GM19238 (cell line): ENCODE measurements around the gene SEMA6A.
"Not testable (repeated sequence)": the region's sequence is repeated elsewhere in the genome, so short reads cannot be mapped to it uniquely, and the experiment has no call there.

Experiments used
- DNase-seq: peaks from one replicate; pipeline ENCODE4 v3.0.0; 2011; ENCODE audit warnings: low spot score; ENCODE audit not compliant: insufficient read length

Gene SEMA6A

DNA sequence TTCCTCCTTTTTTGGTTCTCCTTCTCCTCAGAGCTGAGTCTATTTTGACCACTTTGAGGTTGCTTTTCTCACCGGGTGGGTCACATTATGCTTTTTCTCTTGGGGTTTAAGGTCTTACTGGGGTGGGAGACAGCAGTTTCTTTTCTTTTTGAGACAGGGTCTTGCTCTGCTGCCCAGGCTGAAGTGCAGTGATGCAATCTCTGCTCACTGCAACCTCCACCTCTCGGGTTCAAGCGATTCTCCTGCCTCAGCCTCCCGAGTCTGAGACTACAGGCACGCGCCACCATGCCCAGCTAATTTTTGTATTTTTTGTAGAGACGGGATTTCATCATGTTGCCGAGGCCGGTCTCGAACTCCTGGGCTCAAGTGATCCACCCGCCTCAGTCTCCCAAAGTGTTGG, 51.4 kb downstream of the SEMA6A start:
- DNase-seq = not testable (repeated sequence)

DNA sequence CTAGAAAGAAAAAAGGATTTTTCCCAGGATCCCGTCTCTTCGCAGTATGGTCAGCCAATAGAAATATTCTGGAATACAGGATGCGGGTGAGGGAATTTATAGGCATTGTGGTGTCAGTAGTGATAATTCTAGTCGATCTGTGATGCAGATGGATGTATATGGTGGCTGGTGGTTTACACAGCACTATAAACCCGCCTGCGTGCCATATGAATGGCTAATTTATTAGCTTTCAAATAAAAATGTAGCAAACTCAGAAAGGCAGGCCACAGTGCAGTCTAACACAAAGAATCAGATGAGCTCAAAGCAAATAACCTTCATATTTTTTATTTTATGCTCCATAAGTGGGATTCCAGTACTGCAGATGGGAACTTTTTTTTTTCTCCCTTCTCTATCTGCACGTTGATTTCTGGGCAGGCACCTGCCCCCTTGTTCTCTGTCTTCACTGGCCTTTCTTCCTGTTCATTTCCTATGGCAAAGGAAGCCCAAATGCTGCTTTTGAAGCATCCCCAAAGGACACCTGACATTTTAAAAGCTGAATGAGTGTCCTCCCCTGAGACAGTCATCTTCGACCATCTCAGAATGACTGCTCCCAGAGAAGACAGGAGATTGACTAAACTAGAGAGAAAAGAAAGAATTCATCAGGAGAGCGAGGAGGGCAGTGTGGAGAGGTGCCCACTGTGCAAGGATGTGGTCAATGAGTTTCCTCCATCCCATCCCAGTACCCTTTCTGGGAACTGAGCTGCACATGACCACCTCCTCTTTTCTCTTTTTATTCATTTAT, 52.1 kb downstream of the SEMA6A start:
- DNase-seq = no peak

DNA sequence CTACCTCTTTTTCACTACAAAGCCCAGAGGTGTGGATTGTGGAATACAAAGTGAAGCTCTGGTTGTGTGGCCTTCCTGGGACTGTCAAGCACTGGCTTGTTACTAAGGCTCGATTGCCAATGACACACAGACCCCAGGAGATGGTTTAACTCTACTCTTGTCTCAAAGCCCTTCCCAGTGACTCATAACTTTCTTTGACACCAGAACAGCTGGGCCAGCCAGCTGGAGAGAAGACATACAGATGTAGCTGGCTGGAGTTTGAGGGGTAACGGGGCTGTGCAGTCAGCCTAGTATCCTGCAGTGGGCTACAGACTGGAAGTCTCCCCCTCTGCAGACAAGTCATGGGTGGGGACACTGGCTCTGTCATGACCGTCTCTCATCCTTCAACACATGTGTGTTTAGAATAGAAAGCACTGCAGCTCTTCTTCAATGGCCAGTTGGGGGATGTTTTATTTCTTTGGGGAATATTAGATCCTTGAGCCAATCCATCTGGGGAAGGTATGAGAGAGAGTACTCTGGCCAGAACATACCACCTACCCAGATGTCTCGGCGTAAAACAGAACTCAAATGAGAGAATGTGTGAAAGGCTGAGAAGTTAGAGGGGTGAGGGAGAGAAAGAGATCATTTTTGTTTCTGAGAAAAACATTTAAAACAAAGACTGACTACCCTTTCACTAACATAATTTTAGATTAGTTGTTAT, 53.3 kb downstream of the SEMA6A start:
- DNase-seq = no peak

DNA sequence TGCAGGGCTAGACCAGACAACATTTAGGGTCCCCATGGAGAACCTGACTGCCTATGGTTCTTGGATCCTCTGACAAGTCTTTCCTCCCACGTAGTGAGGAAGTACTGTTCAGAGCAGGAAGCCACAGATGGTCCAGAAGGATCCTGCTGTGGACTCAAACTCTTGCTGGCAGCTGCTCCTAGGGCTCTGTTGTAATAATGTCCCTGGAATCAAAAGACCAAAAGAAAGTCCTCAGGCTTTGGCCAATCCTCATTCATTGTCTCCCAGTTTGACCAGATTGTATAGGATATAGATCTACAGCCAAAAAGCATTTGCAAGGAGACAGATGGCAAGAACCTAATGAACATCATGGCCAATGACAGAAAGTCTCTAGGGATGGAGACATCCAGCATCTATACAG, 53.9 kb downstream of the SEMA6A start:
- DNase-seq = no peak

DNA sequence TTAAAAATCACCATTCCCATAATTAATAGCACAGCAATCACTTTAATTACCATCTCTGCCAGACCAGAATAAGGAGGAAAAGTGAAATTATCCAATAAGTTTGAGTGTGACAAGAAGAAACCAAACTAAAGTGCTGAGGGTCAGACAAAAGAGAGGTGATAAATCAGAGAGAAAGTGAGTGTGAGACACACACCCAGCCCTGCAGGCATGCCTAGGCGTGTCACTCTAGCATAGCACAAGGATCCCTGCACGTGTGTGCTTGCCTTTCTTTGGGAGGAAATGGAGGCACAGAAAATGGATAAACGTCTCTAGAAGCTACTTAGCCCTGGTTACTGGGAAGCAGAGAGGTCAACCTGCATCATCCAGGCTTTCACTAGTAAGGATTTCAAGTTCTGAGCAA, 56.2 kb downstream of the SEMA6A start:
- DNase-seq = no peak

DNA sequence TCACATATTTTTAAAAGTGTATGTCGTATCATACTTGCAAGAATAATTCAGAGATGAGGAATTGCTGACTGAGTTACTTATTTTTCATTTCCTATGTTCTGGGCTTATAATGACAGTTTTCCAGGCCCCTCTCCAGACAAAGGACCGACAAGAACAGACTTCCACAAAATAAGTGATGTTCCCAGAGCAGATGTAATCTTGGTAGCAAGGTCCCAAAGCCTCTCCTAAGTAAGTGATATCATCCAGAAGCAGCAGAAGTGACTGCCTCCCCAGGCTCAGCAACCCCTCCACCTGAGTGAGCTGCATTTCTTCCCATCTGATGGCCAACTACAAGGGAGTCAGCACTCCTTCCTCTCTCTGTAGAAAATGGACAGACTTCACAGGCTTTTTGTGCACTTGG, 57.1 kb downstream of the SEMA6A start:
- DNase-seq = no peak

DNA sequence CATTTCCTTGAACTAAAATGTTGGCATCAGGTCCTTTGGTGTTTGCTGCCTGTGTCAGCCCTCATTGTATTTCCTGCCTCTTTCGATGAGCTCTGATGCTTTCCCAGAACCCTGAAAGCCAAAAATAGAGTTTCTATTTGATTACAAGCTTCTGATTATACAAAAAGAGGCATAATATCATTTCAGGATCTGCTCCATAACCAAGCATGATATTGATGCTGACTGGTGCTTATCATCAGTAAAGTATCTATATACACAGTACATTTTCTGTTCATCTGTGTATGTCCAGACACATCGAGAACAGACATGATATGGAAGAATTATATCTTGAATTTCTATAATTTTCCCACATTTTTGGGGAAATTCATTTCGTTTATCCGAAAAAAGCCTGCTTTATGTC, 58.6 kb downstream of the SEMA6A start:
- no peak for DNase-seq

DNA sequence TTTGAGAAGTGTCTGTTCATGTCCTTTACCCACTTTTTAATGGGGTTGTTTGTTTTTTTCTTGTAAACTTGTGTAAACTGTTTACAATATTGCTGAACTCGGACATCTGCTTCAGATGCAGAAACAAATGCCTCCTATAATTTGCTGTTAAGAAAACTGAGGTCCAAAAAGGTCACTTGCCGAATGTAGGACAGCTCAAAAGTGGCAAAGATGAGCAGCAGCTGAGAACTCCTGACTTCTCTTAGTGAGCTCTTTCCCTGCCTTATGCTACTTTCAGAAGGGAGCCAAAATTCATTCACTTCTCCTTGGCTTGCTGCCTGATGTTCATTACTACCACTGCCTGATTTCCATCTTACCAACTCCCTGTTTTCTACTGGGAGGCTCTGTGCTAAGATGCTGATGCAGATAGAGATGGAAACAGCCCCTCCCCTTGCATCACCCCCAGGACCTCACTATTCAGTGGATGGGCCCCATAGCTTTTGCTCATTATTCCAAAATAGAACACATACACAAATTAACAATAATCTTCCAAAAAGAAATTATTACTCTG, 60.1 kb downstream of the SEMA6A start:
- no peak for DNase-seq

DNA sequence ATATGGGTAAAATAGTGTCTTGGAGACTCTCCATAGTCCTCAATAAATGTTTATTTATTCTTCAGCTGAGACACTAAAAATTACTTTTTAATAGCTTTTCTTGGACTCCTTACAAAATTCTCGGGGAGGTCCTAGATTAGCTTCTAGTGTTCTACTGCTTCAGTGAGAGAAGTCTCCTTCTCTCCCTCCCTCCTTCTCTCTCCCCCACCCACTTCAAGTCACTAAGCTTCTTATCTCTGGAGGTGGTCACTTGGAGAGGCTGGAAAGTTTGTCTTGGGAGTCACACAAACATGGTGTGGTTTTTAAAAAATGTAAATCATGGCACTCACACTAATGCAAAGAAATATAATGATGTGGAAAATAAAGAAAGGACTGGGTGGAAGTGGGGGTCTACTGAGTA, 64.1 kb downstream of the SEMA6A start:
- DNase-seq = no peak

DNA sequence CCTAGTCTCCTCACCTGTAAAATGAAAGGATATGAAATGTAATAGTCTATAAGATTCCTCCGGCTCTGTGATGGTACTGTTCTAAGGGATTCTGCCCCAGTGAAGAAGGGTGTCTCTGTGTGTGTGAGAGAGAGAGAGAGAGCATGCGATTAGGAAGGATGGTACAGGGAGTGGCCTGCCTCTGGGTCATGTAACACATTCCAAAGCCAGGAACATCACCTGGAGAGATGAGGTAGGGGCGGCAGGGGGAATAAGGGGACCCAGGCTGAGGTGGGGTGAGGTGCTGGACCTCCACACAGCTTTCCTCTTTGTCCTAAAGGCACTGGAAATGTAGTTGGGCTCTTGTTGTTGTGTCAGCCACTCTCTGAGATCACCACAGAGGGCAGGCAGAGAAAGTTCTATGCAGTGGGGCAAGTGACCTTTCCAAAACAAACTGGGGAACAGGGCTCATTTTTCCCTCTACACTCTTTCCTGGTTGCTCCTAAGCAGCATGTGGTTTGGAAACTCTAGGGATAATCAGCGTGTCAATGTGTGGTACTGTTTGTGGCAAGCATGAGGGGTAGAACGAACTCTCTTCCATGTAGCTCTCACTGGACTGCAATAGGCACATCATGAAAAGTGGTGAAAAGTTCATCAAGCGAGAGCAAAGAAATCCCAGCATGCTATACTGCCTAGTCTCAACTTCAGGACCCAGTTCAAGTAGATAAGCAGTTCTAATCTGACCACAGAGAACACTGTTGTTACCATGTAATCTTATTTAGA, 65.0 kb downstream of the SEMA6A start:
- DNase-seq = no peak

DNA sequence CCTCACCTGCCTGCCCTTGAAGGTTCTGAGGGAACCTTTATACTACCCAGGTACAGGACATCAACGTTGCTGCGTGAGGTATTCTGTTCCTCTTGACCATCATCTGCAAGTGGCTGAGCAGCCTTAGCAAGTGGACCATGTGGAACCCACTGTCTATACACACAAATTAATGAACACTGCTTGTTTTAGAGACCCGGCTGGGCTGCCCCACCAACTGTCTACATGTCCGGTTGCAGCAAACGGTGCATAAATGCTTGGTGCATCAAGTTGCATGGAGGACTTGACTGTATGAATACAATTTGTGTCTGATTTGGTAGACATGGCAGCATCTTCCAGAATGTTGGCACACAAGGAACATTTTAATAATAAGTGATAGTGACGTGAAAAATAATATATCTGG, 65.8 kb downstream of the SEMA6A start:
- DNase-seq = no peak

DNA sequence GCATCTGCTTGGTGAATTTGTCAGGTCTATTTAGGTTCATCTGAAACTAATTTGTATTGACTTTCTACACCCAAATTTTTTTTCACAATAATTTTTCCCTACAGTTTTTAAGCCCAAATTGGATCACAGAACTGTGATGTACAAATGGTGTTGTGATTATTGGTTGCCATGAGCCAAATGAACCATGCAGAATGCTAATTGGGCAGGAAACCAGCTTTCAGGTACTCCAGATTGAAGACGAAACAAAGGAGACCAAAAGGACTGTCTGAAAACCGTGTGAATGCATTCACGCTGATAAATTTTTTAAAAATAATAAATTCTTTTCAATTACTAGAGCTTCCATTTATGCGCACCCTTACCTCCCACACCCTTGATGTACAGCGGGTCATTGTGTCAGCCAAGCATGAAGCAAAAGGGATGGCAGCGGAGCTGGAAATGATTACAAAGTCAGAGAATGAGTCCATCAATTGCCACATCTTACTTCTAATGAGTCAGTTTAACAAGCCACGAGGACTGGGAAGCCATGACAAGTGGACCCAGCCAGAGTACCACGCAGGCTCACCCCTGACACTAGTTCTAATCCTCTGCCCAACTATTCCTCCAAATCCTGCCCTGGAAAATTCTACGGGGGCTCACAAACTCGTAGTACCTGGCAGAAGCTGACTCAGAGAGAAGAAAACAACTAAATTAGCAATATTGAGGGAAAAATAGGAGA, 66.5 kb downstream of the SEMA6A start:
- DNase-seq = no peak

DNA sequence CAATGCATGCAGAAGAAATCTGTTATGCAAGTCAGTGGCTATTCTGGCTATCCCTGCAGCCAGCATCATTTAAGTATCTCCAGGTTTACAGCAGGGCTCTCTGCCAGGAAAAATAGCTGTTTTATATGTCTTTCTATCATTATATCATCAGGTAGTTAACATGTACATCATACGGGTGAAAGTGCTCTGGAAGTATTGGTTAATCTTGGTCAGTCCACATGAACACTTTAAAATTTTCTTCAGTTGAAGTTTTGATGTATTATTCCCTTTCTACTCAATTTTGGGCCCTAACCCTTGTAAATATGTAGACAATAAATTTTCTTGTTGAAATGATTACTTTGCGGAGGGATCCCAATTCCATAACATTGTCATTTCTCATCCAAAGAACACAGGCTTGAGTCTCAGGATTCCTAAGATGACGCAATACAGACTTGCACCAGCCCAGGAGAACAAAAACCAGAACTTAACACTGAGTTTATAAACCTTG, 67.5 kb downstream of the SEMA6A start:
- DNase-seq = no peak

DNA sequence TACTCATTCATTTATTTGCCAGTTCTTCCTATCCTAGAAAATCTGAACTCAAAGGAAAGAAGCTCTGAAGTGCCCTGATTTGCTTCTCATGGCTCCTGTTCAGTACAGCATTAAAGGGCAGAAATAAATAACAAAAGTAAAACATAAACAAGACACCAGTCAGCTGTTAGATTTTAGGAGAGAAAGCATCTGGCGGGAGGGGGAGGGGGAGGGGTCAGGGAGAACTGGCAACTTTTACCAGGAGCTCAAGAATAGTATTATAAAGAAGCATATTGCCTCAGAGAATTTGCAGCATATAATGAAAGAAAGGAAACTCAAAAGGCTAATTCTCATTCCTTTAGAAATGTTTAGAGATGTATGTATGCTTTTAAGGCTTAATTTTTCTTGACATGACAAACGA, 68.1 kb downstream of the SEMA6A start:
- no peak for DNase-seq

DNA sequence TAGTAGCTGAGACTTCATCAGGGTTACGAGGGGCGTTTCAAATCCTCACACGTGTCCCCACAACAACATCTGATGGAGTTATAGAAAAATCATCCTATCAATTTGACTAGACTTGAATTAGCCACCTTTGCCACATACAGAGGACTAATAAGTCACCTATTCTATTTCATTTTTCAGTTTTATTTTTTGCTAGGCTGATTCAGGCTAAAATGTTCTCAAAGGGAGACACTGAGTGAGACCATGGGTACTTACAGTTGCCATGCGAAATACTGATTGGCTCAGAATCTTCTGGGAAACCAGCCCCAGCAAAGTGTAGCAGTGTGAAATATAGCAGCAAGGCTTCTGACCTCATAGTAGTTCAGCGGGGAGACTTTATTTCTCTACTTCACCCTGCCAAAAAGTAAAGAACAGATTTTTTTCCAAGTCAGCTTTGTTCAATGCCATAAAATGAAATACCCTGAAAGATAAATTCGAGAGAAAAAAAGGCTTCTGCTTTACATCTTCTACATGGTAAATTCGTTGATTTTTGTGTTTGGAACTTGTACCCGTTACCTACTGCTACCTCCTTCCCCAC, 69.9 kb downstream of the SEMA6A start:
- no peak for DNase-seq

DNA sequence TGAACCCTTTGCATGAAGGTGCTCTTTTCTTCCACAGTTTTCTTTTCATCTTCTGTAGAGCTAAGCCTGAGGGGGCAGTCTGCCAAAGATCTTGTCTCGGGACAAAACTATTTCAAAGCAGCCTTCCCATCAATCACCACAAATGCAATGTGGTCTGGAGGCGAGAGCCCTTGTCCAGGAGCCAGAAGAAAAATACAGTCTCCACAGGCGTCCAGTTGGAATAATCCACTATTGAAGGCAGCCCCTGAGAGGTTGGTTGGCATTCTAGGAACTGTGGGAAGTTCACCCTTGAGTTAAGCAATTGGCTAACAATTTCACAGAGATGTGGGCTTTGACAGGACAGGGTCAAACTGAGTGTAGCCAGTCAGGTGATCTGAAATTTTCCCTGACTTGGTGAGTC, 72.0 kb downstream of the SEMA6A start:
- no peak for DNase-seq

DNA sequence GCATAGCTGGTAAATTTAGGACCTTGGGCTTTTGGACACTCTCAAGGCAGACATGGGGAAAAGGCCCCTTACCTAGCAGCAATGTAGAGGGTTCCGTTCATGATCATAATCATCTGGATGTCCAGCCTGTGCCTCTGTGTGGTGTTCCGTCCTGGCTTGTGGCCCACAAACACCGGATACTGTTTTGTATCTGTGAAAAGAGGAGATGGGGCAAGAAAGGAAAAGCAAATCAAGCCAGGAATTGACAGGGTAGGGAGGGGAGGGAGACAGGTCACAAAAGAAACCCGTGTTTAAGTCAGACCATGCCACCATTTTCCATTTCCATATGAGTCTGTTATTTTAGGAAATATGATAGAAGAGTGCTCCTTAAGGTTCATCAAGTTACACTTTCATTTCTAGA, 72.5 kb downstream of the SEMA6A start:
- no peak for DNase-seq

DNA sequence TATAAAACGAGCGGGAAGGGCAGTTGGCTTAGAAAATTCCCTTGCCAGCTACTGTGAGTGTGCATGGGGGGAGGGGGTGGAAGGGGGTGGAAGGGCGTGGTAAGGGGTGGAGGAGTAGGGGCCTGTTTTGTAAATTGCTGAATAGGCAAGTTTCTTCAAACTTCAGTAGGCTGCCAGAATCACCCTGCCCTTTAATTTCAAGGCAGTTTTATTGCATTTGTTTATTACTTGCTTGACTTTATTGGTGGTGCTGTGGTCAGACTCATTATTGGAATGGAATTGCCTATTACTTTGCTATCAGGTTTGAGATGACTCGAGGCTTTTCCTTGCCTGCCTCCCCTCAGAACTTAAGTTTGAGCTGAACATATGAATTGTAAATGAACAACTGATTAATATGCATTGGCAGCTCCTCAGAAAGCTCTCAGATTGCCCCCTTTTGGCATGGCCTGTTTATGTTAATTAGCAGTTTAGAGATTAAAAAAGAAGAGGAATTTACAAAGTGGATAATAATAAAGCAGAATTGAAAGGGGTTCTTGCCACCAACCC, 76.0 kb downstream of the SEMA6A start:
- no peak for DNase-seq

DNA sequence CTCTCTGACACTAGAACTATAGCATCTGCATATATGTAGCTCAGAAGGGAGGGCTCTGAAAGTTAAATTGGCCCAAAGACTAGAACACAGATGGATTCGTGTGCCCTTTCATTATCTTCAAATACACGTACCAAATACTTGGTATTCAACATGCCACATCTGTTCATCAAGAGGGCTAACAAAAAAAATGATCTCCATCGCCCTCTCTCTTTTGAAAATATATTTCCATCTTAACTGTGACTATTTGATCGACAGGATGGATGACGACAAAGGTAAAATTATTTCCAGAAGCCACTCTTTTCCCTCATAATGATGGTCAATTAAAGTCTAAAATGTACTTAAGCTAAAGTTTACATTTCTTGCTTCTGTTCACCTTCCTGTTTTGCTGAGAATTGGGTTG, 77.0 kb downstream of the SEMA6A start:
- DNase-seq = no peak

DNA sequence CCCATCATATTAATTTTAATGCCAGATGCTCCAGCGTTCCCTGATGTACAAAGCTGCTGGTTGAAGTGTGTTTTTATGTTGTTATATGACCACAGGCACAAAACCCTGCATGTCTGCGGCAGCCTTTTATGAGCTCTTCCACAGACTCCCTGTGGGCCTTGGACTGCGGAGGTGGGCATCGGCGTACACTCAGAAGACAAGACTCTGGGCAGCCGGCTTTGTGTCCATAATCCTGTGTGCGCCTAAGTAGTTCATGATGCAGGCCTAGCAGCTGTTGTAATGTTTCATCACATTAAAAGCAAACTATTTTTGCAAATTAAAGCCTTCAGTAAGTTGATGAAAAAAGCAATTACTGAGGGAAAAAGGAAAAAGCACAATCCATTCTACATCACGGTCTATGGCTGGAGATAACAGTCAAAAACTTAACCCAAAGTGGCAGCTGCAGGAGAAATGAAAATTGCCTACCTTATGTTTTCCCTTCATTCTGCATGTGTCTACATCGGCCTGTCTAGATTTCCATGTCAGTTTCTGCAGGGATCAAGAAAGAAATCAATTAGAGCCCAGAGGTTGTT, 78.8 kb downstream of the SEMA6A start:
- no peak for DNase-seq
